ENCODE data around the gene KDELR1. TPM values are rescaled to one million over a fixed set of nuclear protein-coding genes. Genes with fewer than 3 reads are reported as not detected.
"Not testable (repeated sequence)": the region's sequence is repeated elsewhere in the genome, so short reads cannot be mapped to it uniquely, and the experiment has no call there.

Gene KDELR1
- total RNA-seq, 1 donor from 2014 or later = 275 TPM

GRCh38 chr19:48394331-48395169 is 3.2 kb upstream of the KDELR1 start:
- no peak for DNase-seq (ENCODE audit: extremely low spot score, unreplicated experiment)
- TF ChIP-seq, protein P1, sequence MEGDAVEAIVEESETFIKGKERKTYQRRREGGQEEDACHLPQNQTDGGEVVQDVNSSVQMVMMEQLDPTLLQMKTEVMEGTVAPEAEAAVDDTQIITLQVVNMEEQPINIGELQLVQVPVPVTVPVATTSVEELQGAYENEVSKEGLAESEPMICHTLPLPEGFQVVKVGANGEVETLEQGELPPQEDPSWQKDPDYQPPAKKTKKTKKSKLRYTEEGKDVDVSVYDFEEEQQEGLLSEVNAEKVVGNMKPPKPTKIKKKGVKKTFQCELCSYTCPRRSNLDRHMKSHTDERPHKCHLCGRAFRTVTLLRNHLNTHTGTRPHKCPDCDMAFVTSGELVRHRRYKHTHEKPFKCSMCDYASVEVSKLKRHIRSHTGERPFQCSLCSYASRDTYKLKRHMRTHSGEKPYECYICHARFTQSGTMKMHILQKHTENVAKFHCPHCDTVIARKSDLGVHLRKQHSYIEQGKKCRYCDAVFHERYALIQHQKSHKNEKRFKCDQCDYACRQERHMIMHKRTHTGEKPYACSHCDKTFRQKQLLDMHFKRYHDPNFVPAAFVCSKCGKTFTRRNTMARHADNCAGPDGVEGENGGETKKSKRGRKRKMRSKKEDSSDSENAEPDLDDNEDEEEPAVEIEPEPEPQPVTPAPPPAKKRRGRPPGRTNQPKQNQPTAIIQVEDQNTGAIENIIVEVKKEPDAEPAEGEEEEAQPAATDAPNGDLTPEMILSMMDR (IDR thresholded peaks at IDR 0.05) = no peak
- H3K9me3 Mint-ChIP-seq (ENCODE audit: unreplicated experiment) = no peaks in the 10 kb centered on the region
- peak overlapping the region; percentile 44 for H3K27ac Mint-ChIP-seq (ENCODE audit: unreplicated experiment)
- H3K27me3 Mint-ChIP-seq (ENCODE audit: unreplicated experiment) = peaks cover 10% of the 10 kb centered on the region
- H3K4me1 Mint-ChIP-seq (ENCODE audit: unreplicated experiment) = peaks cover 47% of the 10 kb centered on the region
- peak overlapping the region; percentile 58 for H3K4me3 Mint-ChIP-seq (ENCODE audit: unreplicated experiment)
- no peaks in the 10 kb centered on the region for H3K36me3 Mint-ChIP-seq (ENCODE audit: unreplicated experiment)

- no peak for DNase-seq (ENCODE audit: extremely low spot score, unreplicated experiment)
- H3K4me1 Mint-ChIP-seq (ENCODE audit: unreplicated experiment) = peaks cover 43% of the 10 kb centered on the region
- H3K27ac Mint-ChIP-seq (ENCODE audit: unreplicated experiment) = peak within 1 kb of the TSS; percentile 44
- H3K36me3 Mint-ChIP-seq (ENCODE audit: unreplicated experiment) = peaks cover under 1% of the 10 kb centered on the region
- TF ChIP-seq, protein P1 (IDR thresholded peaks at IDR 0.05) = no peak
- H3K9me3 Mint-ChIP-seq (ENCODE audit: unreplicated experiment) = no peaks in the 10 kb centered on the region
- H3K27me3 Mint-ChIP-seq (ENCODE audit: unreplicated experiment) = peaks cover 10% of the 10 kb centered on the region
- peak within 1 kb of the TSS; percentile 58 for H3K4me3 Mint-ChIP-seq (ENCODE audit: unreplicated experiment)
Observed at GRCh38 chr19:48393559-48394330, 2.4 kb upstream of the KDELR1 start, which contains the start of gene GRIN2D. Gene GRIN2D (plus strand): TSS chr19:48393668. CDS start chr19:48398393, 4,725 bp downstream.

GRCh38 chr19:48392860-48393558 is 1.7 kb upstream of the KDELR1 start:
- H3K4me1 Mint-ChIP-seq (ENCODE audit: unreplicated experiment) = peaks cover 46% of the 10 kb centered on the region

DNA sequence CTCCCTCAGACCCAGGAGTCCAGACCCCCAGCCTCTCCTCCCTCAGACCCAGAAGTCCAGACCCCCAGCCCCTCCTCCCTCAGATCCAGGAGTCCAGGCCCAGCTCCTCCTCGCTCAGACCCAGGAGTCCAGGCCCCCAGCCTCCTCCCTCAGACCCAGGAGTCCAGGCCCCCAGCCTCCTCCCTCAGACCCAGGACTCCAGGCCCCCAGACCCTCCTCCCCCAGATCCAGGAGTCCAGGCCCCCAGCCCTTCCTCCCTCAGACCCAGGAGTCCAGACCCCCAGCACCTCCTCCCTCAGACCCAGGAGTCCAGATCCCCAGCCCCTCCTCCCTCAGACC is 624 bp upstream of the KDELR1 start:
- H3K4me3 Mint-ChIP-seq (ENCODE audit: unreplicated experiment) = peak overlapping the region; percentile 95
- H3K4me1 Mint-ChIP-seq (ENCODE audit: unreplicated experiment) = peaks cover 37% of the 10 kb centered on the region
- not testable (repeated sequence) for H3K9me3 Mint-ChIP-seq (ENCODE audit: unreplicated experiment); H3K27ac Mint-ChIP-seq (ENCODE audit: unreplicated experiment); H3K27me3 Mint-ChIP-seq (ENCODE audit: unreplicated experiment); DNase-seq (ENCODE audit: extremely low spot score, unreplicated experiment)
- peaks cover 15% of the 10 kb centered on the region for H3K36me3 Mint-ChIP-seq (ENCODE audit: unreplicated experiment)

More at GRCh38 chr19:48392860-48393558, 1.7 kb upstream of the KDELR1 start:
- Mint-ChIP-seq H3K9me3 (ENCODE audit: unreplicated experiment) (no peaks in the 10 kb centered on the region), H3K27ac (ENCODE audit: unreplicated experiment) (peak overlapping the region; percentile 31), H3K36me3 (ENCODE audit: unreplicated experiment) (peaks cover 8% of the 10 kb centered on the region), H3K4me3 (ENCODE audit: unreplicated experiment) (peak overlapping the region; percentile 35), H3K27me3 (ENCODE audit: unreplicated experiment) (peaks cover 10% of the 10 kb centered on the region)
- no peak for DNase-seq (ENCODE audit: extremely low spot score, unreplicated experiment)
- TF ChIP-seq, protein P1 (IDR thresholded peaks at IDR 0.05) = no peak

GRCh38 chr19:48390188-48391099 is 907 bp downstream of the KDELR1 start:
- Mint-ChIP-seq H3K27me3 (ENCODE audit: unreplicated experiment) (no peaks in the 10 kb centered on the region), H3K4me1 (ENCODE audit: unreplicated experiment) (peaks cover 29% of the 10 kb centered on the region), H3K27ac (ENCODE audit: unreplicated experiment) (peak overlapping the region; percentile 95), H3K36me3 (ENCODE audit: unreplicated experiment) (peaks cover 19% of the 10 kb centered on the region), H3K9me3 (ENCODE audit: unreplicated experiment) (no peaks in the 10 kb centered on the region), H3K4me3 (ENCODE audit: unreplicated experiment) (peak overlapping the region; percentile 95)
- DNase-seq (ENCODE audit: extremely low spot score, unreplicated experiment) = peak; percentile 92
- TF ChIP-seq, protein P1 (IDR thresholded peaks at IDR 0.05) = peak; percentile 78
